TTC549 (cell line): ENCODE data around the gene CFAP77.

Experiments
- FAIRE-seq: peaks from 2 replicates; lab custom pipeline; 2012; peaks lifted over from hg19 to GRCh38; lab: Jason Lieb, UNC

Gene CFAP77

DNA sequence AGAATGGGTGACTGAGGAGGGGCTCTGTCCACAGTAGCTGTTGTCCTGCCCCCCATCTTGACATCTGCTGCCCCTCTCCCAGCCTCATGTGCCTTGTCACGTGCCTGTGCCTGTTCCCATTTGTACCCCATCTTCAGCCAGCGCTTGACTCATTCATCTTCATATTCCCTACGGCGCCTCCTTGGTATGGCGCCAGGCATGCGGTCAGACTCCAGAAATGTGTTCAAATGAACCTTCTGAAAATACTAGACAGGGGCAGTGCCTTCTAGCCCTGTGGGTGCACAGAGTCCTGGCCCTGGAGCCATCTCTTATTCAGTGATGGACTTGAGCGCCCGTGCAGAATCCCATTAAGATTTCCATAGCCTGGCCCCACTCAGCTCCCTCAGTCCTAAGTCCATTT is 46.2 kb downstream of the CFAP77 start:
- FAIRE-seq, result no peak

DNA sequence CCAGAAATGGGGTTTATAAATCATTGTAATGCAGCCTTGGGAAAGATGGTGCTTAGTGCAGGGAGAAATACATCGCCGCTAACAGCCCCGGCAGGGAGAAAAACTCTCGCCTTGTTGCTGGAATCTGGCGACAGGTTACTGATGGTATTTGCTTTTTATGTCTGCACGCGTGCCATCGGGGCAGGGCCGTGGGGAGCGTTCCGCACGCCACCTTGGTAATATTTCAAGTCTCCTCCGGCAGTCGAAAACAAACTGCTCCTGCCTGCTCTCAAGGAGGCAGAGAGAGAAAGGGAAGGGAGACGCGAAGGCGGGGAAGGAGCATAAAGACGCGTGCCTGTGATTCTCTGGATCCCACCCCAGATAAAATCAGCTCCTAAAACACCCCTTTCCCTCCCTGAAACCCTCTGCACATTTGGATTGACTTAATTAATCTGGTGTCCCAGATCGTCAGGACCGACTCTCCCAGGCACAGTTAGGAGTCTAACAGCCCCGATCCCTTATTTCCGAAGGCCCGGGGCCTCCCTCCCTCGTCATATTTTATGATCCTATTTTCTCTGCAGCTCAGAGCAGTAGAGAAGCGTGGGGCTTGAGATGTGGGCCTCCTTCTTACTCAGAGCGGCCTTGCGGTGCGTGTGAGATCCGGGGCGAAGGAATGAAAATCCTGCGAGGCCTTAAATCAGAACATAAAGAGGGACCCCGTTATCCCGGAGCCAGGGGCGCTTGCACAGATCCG is 47.7 kb downstream of the CFAP77 start:
- no peak for FAIRE-seq

DNA sequence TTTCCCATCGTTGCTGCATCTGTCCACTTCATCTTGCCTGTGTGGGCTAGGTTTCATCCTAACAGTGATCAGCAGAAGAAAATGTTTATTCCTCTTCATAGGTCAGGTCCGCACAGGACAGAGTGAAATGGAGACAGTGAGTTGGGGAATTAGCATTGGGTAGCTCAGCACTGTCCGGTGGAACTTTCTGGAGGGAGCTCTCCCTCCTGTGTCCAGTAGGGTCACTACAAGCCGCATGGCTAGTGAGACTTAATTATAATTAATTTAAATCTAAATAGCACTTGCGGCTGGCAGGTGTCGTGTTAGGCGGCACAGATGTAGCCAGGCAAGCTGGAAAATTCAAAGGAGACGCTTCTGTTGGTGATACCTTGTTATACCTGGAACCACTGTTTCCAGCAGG is 48.4 kb downstream of the CFAP77 start:
- no peak for FAIRE-seq

DNA sequence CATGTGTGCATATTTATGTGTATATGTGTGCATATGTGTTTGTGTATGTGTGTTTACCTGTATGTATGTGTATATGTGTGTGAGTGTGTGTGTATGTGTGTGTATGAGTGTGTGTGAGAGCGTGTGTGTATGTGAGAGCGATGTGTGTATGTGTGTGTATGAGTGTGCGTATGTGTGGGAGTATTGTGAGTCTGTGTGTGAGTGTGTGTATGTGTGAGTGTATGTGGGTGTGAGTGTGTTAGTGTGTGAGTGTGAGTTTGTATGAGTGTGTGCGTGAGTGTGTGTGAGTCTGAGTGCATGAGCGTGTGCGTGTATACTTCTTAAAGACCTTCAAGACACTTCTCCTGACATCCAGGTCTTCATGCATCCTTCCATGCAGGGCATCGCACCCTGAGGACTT is 49.6 kb downstream of the CFAP77 start:
- FAIRE-seq, result no peak

DNA sequence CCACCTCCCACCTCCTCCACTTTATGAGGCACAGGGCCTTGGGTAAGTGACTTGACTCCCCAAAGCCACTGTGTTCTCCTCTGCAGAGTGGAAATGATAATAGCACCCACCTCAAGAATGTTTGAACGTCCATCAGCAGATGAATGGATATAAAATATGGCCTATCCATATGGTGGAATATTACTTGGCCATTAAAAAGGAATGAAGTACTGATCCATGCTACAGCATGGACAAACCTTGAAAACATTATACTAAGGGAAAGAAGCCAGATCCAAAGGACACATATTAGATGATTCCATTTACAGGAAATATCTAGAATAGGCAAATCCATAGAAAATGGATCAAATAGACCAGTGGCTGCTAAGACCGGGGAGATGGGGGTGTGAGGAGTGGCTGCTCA is 50.2 kb downstream of the CFAP77 start:
- FAIRE-seq, result no peak

DNA sequence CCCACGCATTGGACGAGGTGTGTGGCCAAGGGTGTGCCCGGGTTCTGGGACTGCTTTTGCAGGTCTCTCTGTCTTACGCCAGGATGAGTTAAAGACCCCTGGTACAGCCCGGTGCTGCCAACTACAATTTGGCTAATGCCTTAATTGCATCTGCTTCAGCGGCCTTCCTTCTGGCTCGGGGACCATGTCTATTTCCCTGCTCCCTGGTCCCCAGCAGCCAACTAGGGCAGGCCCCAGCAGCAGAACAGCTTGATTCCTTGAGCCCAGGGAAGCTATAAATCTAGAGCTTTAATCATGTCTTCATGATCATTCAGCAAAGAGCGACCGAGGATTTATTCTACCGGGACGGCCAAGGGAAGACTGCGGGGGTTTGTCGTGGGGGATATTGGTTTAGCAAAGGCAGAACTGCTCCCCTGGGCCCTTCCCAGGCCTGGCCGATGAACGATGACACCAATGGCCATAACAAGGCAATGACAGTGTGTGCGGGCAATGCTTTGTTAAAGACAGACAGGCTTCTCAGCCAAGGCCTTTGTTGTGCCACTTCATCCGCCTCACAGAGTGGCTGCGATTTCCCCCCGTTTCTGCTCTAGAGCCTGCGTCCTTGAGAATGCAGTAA is 51.4 kb downstream of the CFAP77 start:
- no peak for FAIRE-seq

DNA sequence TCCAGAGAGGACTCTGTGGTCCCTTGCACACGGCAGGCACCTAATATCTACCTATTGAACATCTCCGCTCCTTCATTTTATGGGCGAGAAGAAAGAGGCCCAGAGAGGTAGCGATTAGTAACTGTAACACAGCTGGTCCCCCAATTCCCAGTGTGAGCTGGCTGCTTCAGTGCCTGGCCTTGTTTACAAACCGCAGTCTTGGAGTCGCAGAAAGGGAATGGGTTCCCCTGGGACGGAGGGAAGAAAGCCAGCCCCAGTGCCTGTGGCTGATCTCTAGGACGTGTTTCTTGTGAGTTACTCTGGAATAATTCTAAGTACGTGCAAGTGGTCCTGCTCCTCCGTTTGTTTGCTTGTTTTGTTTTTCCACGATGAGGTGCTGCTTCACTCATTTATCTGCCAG is 52.0 kb downstream of the CFAP77 start:
- no peak for FAIRE-seq

DNA sequence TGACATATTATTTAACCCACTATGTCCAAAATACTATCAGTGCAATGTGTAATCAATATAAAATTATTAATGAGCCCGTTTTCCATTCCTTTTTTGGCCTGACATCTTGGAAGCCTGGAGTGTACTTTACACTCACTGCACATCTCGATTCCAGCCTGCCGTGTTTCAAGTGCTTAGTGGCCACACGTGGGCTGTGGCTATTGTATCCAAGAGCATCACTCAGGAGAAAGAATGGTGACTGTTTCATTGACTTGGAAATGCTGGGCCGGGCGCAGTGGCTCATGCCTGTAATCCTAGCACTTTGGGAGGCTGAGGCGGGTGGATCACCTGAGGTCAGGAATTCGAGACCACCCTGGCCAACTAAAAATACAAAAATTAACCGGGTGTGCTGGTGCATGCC is 54.5 kb downstream of the CFAP77 start:
- FAIRE-seq, result no peak

DNA sequence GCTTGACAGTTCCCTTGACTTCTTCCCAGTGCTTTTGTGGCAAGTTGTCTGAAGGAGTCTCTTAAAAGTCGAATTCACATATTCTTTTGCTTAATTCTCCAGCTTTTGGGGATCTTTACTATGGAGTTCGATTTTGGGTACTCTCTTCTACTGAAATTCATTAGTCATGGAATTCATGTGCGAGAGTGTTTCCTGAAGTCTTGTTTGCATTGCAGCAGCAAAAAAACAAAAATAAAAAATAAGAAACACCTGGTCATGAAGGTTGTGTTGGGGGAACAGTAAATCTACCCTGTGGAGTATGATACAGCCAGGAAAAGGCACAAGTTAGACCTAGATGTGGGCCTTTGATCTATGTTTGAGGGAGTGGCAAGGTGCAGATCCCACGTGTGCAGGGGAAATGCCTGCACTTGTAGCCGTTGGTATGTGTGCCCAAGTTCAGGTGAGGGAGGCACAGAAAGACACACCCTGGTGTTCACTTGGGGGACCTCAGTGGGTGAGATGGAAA is 55.2 kb downstream of the CFAP77 start:
- FAIRE-seq, result no peak

DNA sequence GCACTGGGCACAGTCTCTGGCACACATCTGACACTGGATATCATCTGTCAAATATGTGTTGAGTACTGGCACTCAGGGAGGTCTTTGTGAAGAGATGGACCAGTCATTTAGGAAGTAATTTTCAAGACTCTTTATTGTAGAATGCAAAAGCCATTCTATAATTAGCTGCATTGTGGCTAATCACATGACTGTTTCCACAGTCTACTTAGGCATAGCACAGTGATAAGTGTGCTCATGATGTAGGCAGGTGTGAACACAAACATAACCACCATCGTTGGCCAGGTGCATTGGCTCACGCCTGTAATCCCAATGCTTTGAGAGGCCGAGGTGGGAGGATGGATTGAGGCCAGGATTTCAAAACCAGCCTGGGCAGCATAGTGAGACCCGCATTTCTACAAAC is 62.2 kb downstream of the CFAP77 start:
- FAIRE-seq, result no peak

DNA sequence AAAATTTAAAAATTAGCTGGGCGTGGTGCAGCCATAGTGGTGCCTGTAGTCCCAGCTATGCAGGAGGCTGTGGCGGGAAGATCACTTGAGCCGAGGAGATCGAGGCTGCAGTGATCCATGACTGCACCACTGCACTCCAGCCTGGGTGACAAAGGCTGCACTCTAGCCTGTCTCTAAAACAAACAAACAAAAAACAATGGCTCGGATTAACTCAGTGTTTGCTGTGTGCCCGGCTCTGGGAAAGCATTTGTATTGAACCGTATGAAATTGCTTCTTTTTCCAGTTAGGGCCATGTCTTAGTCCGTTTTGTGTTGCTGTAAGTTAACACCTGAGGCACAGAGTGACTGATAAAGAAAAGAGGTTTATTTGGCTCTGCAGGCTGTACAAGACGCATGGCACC is 62.6 kb downstream of the CFAP77 start:
- no peak for FAIRE-seq

DNA sequence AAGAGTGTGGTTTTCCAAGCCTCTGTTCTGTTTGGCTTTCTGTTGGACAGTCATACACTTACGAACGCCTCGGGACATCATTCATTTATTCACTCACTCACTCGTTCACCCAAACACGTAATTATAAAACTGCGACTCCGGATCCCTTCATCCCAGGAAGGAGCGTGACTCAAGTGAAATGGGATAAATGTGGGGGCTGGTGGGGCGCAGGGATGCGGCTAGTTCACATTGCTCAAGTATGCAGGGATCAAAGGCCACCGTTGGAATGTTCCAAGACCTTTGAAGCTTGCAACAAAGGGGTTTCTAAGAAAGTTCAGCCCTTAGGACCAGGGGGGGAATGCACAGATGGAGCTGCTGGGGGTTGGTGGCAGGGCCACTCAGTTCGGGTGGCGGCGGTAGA is 64.2 kb downstream of the CFAP77 start:
- FAIRE-seq, result no peak

DNA sequence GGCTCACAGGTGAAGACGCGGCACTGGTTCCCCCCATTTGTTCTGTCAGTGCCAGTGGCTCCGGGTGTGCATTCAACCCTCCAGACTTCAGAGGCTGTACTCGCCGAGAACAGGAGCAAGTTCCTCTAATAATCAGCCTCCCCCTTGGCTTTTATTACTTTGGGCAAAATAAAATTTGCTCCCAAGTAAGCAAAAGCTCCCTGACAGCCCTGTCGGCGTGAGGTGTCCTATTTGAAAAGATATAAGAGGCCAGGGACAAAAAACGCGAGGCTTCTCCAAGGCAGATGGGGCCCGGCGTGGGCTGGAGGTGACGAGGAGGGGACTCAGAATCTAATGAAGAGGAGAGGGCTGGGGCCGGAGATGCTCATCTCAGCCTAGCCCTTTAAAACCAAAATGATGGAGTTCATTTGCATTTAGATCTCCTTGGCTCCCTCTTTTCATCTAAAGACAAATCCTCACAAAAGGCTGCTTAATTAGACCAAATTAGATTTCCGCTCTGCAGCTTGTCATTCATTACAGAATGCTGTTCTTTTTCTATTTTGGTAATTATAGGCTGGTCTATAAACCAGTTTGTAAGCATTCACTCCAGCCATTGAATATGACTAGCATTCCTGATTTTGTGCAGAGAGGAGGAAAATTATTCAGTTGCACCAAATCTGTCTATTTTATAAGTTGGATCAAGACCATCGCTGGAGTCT is 68.5 kb downstream of the CFAP77 start:
- no peak for FAIRE-seq

DNA sequence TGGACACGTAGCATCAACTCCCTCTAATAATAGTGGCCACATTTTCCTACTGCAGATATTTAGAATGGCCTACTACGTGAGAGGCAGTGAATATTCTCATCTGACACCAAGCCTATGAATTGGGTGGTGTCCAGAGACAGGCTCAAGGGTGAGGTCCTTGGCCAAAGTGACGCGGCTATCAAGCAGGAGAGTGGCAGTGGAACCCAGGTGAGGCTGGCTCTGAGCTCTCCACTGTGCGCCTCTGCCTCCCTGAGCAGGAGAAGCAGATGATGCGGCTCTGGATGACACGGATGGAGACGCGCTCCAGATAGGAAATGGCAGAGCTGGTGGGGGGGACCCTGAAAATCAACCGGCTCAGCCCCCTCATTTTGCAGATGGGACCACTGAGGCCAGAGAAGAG is 69.7 kb downstream of the CFAP77 start:
- FAIRE-seq, result no peak

DNA sequence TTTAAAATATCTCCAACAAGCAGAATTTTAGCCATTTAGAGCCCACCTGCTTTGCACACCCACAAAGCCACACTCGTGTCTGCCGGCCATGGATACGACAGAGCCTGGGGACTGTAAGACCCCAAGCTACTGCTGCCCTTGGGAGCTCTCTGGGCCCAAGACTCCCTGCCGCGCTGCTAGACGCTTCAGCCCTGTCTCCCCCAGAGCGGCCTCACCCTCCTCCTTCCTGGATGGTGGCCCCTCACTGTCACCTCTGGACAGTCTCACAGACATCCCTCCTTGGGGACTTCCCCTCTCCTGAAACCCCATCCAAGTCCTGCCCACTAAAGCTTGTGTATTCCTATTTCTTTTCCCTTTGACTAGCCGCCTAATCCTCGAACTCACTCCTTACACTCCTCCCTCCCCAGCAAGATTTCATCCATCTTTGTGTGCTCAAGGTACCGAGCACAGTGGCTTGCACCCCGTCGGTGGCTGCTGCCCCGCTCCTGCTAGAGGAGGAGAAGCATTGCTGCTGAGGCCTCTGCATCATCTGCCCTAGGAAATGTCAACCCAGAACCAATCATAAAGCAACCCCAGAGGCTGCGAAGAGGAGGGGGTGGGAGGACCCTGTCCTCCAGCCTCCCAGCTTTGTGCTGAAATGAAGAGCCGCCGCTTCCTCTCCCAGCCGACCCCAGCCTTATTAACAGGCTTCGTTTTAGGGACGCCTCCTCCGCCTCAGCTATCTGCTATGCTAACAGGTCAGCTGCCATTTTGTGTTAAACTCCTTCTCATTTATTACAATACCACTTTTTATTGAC is 71.2 kb downstream of the CFAP77 start:
- FAIRE-seq, result no peak

DNA sequence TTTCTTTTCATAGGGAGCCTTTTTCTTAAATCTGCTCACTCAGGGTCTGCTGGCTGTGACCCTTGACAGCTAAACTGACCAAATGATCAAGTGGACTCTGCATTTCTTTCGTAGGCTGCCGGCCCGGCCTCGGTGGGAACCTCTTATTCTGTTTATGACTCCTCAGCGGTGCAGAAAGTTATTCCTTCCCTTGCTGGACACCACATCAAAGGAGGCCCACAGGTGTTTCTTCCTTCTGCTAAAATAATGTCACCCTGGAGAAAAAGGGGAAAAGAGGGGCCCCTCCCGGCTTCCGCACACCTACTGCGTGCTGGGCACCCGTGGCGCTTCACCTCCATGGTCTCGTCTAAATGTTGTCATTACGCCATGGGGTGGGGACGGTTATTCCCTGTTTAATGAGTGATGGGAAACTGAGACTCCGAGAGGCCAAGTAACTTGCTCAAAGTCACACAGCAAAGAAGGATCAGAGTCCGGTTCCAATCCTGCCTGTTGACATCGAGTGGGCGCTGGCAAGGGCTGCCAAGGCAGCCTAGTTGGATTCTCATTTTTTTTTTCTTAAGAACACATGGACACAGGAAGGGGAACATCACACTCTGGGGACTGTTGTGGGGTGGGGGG is 72.3 kb downstream of the CFAP77 start:
- no peak for FAIRE-seq

DNA sequence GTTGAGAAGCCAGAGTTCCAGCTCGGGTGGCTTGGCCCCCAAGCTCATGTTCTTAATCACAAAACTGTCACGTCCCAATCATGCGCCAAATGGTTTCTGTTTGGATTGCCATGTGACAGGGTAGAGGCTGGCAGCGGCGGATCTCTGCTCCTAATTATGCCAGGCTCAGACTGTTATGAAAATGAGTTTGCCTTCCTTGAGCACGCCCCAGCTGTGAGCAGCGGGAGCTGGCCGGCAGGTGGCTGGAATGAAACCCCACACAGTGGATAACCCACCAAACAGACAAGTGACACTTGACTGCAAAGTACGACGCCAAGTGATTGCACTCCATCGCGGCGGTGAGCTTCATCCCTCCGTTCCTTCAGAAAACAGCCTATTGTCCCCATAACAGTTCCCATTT is 75.4 kb downstream of the CFAP77 start:
- FAIRE-seq, result no peak

DNA sequence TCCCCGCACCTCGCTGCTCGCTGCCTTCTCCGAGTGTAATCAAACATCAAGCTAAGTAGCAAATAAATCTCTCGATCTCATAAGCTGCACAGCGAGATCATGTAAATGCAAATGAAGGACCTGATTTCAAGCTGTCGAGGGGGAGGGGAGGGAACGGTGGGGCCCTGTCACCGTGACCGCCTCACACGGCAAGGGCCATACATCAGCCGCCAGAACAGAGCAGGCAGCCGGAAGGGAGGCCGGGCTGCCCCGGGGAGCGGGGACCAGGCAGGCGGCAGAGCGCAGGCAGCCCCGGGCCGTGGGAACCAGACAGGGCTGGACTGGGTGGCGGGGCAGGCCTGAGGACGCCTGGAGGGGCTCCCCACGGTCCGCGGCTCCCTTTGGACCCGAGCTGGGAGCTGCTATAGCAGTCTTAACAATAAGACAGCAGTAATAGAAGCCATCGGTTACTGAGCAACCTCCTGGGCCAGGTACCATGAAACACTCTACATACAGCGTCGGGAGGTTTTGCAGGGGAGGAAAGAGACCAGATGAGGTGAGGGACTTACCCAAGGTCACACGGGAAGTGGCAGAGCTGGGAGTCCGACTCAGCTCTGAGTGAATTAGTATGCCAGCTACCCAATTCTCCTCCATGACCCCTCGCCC is 76.8 kb downstream of the CFAP77 start:
- FAIRE-seq, result no peak

DNA sequence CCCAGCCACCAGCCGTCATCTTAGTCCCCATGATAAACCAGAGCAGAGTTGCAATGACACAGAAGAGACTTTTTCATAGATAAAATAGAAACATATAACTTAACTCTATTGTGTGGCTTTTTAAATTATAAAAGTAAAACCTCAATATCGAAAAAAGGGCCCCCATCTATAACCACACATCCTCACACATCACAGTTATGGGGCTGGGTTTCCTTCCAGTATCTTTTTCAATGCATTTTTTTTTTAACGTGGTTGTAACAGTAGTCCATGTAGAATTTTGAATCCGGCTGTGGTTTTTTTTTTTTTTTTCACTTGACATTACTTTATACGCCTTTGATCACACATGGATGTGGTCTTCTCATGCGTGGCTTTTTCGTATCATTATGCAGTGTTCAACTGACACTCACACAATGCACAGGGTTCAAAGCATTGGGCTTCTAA is 77.4 kb downstream of the CFAP77 start:
- no peak for FAIRE-seq

DNA sequence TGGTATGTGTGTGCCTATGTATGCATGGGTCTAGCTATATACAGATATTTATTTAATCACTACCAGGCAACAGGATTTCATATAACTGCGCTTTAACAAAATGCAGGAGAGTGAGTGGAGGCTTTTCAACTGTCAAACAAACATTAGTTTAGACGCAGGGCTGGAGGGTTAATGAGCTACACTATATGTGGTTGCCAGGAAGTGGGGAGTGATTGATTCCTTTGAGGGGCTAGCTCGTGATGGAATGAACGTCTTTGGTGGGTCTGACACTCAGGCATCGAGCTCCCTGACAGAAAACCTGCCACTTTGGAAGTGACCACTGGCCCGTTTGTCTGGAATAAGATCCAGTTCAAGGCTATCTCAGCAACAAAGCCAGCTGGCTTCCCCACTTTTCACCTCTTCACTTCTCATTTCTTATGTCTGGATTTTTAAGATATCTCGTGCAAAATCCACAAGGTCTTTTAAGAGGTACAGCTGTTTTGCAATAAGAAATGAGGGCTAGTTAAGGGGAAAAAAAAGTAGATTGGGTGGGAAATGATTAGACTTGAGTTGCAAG is 78.0 kb downstream of the CFAP77 start:
- no peak for FAIRE-seq

DNA sequence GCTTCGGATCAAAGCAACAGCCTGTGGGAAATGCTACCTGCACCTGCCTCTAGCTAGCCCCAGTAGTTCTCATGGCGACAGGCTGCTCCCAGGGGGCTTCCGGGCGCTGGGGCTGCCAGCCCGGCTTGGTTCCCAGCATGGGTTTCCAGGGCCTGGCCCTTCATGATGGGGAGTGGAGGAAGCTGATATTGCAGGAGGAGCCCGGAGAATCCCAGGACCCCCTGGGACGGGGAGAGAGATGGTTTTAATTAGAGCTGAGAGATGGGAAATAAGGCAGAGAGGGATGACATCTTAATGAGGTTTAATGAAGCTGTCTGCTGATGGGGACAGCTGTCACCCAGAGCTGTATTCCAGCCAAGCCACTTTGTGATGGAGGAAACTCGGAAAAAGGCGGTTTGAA is 78.6 kb downstream of the CFAP77 start:
- no peak for FAIRE-seq
